ENCODE results near the gene FAM20A. TPM values are rescaled to one million over a fixed set of nuclear protein-coding genes. Genes with fewer than 3 reads are reported as not detected.
"Not testable (repeated sequence)": the region's sequence is repeated elsewhere in the genome, so short reads cannot be mapped to it uniquely, and the experiment has no call there.

The FAM20A gene
- total RNA-seq, 3 donors from 2014 or later (not counting 1 experiment from before 2014, with no cell fraction given): 0.38 to 1.3 (median 0.66) TPM

- Mint-ChIP-seq H3K27me3 (ENCODE audit: low read depth in 2 of 2) (peaks cover 0 to 7% of the 10 kb centered on the region in 2 donors), H3K4me1 (no peaks in the 10 kb centered on the region), H3K9me3 (no peaks in the 10 kb centered on the region), H3K4me3 (no peak overlapping the region), H3K36me3 (no peaks in the 10 kb centered on the region), H3K27ac (no peak overlapping the region)
- no peak for TF ChIP-seq CTCF (IDR thresholded peaks at IDR 0.05)
- no peaks in the 10 kb centered on the region for H3K9me3 ChIP-seq (ENCODE audit: control insufficient read depth, insufficient read depth, low read length)
- no peaks in the 10 kb centered on the region for H3K36me3 ChIP-seq (ENCODE audit: control insufficient read depth, insufficient read depth, low read length)
- ATAC-seq (no peak), DNase-seq (no peak)
- intact Hi-C loops (cut with micrococcal nuclease): no loop called here
- H3K4me3 ChIP-seq (ENCODE audit: low read length): no peak overlapping the region
- no peak overlapping the region for H3K27ac ChIP-seq (ENCODE audit: low read length)
- peaks cover 3% of the 10 kb centered on the region for H3K27me3 ChIP-seq (ENCODE audit: control insufficient read depth, insufficient read depth, low read length)
- 95% methylated on average over 4 of the region's 4 CpGs for whole genome bisulfite sequencing (ENCODE audit: insufficient coverage)
- H3K4me1 ChIP-seq (ENCODE audit: control insufficient read depth, insufficient read depth, low read length): no peaks in the 10 kb centered on the region
Observed at GRCh38 chr17:68585643-68586042, 15.5 kb downstream of the FAM20A start.

- H3K4me1 ChIP-seq (ENCODE audit: control insufficient read depth, insufficient read depth, low read length): no peaks in the 10 kb centered on the region
- no peak overlapping the region for H3K4me3 Mint-ChIP-seq
- H3K4me1 Mint-ChIP-seq: no peaks in the 10 kb centered on the region
- no peaks in the 10 kb centered on the region for H3K36me3 ChIP-seq (ENCODE audit: control insufficient read depth, insufficient read depth, low read length)
- no peaks in the 10 kb centered on the region for H3K9me3 Mint-ChIP-seq
- no peak overlapping the region for H3K27ac Mint-ChIP-seq
- peaks cover 0 to 7% of the 10 kb centered on the region in 2 donors for H3K27me3 Mint-ChIP-seq (ENCODE audit: low read depth in 2 of 2)
- 78% methylated on average over 5 of the region's 5 CpGs for WGBS (ENCODE audit: insufficient coverage)
- DNase-seq (no peak), ATAC-seq (no peak)
- H3K9me3 ChIP-seq (ENCODE audit: control insufficient read depth, insufficient read depth, low read length): no peaks in the 10 kb centered on the region
- H3K27me3 ChIP-seq (ENCODE audit: control insufficient read depth, insufficient read depth, low read length): peaks cover 3% of the 10 kb centered on the region
- H3K4me3 ChIP-seq (ENCODE audit: low read length): no peak overlapping the region
- no peak overlapping the region for H3K27ac ChIP-seq (ENCODE audit: low read length)
- no peak for TF ChIP-seq CTCF (IDR thresholded peaks at IDR 0.05)
- no peaks in the 10 kb centered on the region for H3K36me3 Mint-ChIP-seq
- intact Hi-C loops (cut with micrococcal nuclease): no loop called here
Observed at GRCh38 chr17:68584581-68585303, 16.4 kb downstream of the FAM20A start.

DNA sequence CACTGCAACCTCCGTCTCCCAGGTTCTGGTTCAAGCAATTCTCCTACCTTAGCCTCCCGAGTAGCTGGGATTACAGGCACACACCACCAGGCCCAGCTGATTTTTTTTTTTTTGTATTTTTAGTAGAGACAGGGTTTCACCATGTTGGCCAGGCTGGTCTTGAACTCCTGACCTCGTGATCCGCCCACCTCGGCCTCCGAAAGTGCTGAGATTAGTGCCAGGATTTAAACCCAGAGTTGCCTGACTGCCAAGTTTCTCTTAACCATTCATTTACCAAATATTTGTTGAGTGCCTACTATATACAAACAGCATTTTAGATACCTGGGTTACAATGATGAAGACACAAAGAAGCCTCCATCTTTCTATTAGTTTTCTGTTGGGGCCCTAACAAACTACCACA lies 18.3 kb downstream of the FAM20A start:
- H3K4me1 Mint-ChIP-seq; H3K36me3 ChIP-seq (ENCODE audit: control insufficient read depth, insufficient read depth, low read length); H3K4me3 Mint-ChIP-seq; H3K9me3 Mint-ChIP-seq; H3K36me3 Mint-ChIP-seq; H3K4me3 ChIP-seq (ENCODE audit: low read length); H3K27ac Mint-ChIP-seq; H3K27ac ChIP-seq (ENCODE audit: low read length); ATAC-seq; intact Hi-C loops (cut with micrococcal nuclease); H3K9me3 ChIP-seq (ENCODE audit: control insufficient read depth, insufficient read depth, low read length); H3K27me3 Mint-ChIP-seq (ENCODE audit: low read depth in 2 of 2); DNase-seq; H3K4me1 ChIP-seq (ENCODE audit: control insufficient read depth, insufficient read depth, low read length); H3K27me3 ChIP-seq (ENCODE audit: control insufficient read depth, insufficient read depth, low read length): not testable (repeated sequence)
- 92% methylated on average over 6 of the region's 6 CpGs for WGBS (ENCODE audit: insufficient coverage)

GRCh38 chr17:68581863-68582645 lies 19.1 kb downstream of the FAM20A start:
- H3K36me3 ChIP-seq (ENCODE audit: control insufficient read depth, insufficient read depth, low read length): no peaks in the 10 kb centered on the region
- ATAC-seq (no peak), DNase-seq (no peak)
- H3K4me1 ChIP-seq (ENCODE audit: control insufficient read depth, insufficient read depth, low read length): no peaks in the 10 kb centered on the region
- 91% methylated on average over 9 of the region's 9 CpGs for WGBS (ENCODE audit: insufficient coverage)
- TF ChIP-seq CTCF (IDR thresholded peaks at IDR 0.05): no peak
- peaks cover 3% of the 10 kb centered on the region for H3K27me3 ChIP-seq (ENCODE audit: control insufficient read depth, insufficient read depth, low read length)
- intact Hi-C loops (cut with micrococcal nuclease): no loop called here
- no peaks in the 10 kb centered on the region for H3K9me3 ChIP-seq (ENCODE audit: control insufficient read depth, insufficient read depth, low read length)
- H3K27ac Mint-ChIP-seq: no peak overlapping the region
- no peak overlapping the region for H3K4me3 Mint-ChIP-seq
- no peak overlapping the region for H3K4me3 ChIP-seq (ENCODE audit: low read length)
- H3K36me3 Mint-ChIP-seq: no peaks in the 10 kb centered on the region
- no peaks in the 10 kb centered on the region for H3K4me1 Mint-ChIP-seq
- H3K27me3 Mint-ChIP-seq (ENCODE audit: low read depth in 2 of 2): peaks cover 0 to 7% of the 10 kb centered on the region in 2 donors
- H3K27ac ChIP-seq (ENCODE audit: low read length): no peak overlapping the region
- H3K9me3 Mint-ChIP-seq: no peaks in the 10 kb centered on the region

Measured in natural killer cell (primary cell).